ENCODE measurements around the gene LEPROT.

Gene LEPROT

GRCh38 chr1:65412256-65412983 lies 8.0 kb upstream of the LEPROT start:
- TF ChIP-seq CTCF (conservative IDR thresholded peaks at IDR 0.05) = no peak

GRCh38 chr1:65412984-65413375 lies 7.5 kb upstream of the LEPROT start:
- H3K27ac ChIP-seq = no peak overlapping the region
- no peak for TF ChIP-seq CTCF (conservative IDR thresholded peaks at IDR 0.05)

More at GRCh38 chr1:65412256-65412983, 8.0 kb upstream of the LEPROT start:
- no peak overlapping the region for H3K27ac ChIP-seq

GRCh38 chr1:65414538-65414937 lies 5.9 kb upstream of the LEPROT start:
- H3K27ac ChIP-seq = no peak overlapping the region
- no peak for TF ChIP-seq CTCF (conservative IDR thresholded peaks at IDR 0.05)

- H3K27ac ChIP-seq = no peak overlapping the region
- no peak for TF ChIP-seq CTCF (conservative IDR thresholded peaks at IDR 0.05)
These were observed 3.7 kb upstream of the LEPROT start for GRCh38 chr1:65416767-65417166.

GRCh38 chr1:65417729-65418128 lies 2.7 kb upstream of the LEPROT start:
- no peak for TF ChIP-seq CTCF (conservative IDR thresholded peaks at IDR 0.05)
- H3K27ac ChIP-seq = no peak overlapping the region

- TF ChIP-seq CTCF (conservative IDR thresholded peaks at IDR 0.05) = no peak
- H3K27ac ChIP-seq = peak overlapping the region; percentile 91; the same call in 1 of the 2 replicates
These were observed 1.8 kb upstream of the LEPROT start for GRCh38 chr1:65418522-65419185.

- TF ChIP-seq CTCF (conservative IDR thresholded peaks at IDR 0.05) = no peak
- H3K27ac ChIP-seq = peak overlapping the region; percentile 91
These were observed 533 bp upstream of the LEPROT start for GRCh38 chr1:65419681-65420589.

Measured in VCaP (cell line).